Body of pancreas (tissue), 4 donors: ENCODE results near the gene NTN5. TPM values are rescaled to one million over a fixed set of nuclear protein-coding genes. Genes with fewer than 3 reads are reported as not detected.
A peak's percentile ranks its signal among the peaks of the same experiment; 100 is the strongest.

Experiments used
- ATAC-seq: fragments of 150-250 bp; one replicate; pipeline ENCODE4 v1.9.1; 2016
- DNase-seq, 4 donors: peaks; one replicate each; pipeline ENCODE4 v3.0.0-alpha.2; 2019
- H3K27ac ChIP-seq, 4 donors: fragments of 200-600 bp; sonication (generic); 1 replicate in 3 of 4; 2 replicates in 1 of 4; pipeline versions ENCODE4 v1.5.1 to v1.6.1; 2016 to 2019; ENCODE audit warnings: mild to moderate bottlenecking in 1 of 4, mixed read lengths in 1 of 4, moderate library complexity in 1 of 4
- H3K27me3 ChIP-seq, 2 donors: fragments of 200-600 bp; sonication (generic); one replicate each; pipeline ENCODE4 v1.6.0; 2016; ENCODE audit warnings: mild to moderate bottlenecking in 1 of 2
- H3K36me3 ChIP-seq, 2 donors: fragments of 200-600 bp; sonication (generic); replicated peaks in 1 of 2; 2 replicates each; pipeline ENCODE4 v1.5.1; 2016; ENCODE audit warnings: low read depth in 2 of 2; ENCODE audit not compliant: insufficient read depth in 1 of 2
- H3K4me1 ChIP-seq: fragments of 200-600 bp; sonication (generic); one replicate; pipeline ENCODE4 v1.6.0; 2016
- H3K4me3 ChIP-seq, 2 donors: fragments of 200-600 bp; sonication (generic); 1 replicate in 1 of 2; 2 replicates in 1 of 2; pipeline ENCODE4 v1.5.1; 2016 to 2019
- H3K9me3 ChIP-seq, 3 donors: fragments of 200-600 bp; sonication (generic); 1 replicate in 2 of 3; 2 replicates in 1 of 3; pipeline ENCODE4 v1.5.1; 2016
- CTCF ChIP-seq, 7 experiments: fragments of 450-650 bp in 4 of 7; fragments of 200-600 bp in 3 of 7; sonication (generic) in 3 of 7; IDR thresholded peaks; one replicate each; pipeline ENCODE4 v1.5.1; 2016 to 2019; ENCODE audit warnings: antibody characterized with exemption in 7 of 7
- POLR2A ChIP-seq, 3 donors: fragments of 450-650 bp; IDR thresholded peaks; one replicate each; pipeline ENCODE4 v1.6.1; 2016; ENCODE audit warnings: antibody characterized with exemption in 3 of 3, mild to moderate bottlenecking in 2 of 3
- WGBS, 2 donors: methylation state at CpG; one replicate each; pipeline ENCODE4 v1.1.5; 2017; 5-methylcytosine and 5-hydroxymethylcytosine counted together
- intact Hi-C: fragments of 100-400 bp; cut with DNase I; formaldehyde crosslinking; loops from one replicate; pipeline ENCODE4 v1.15.1; 2023
- total RNA-seq, 2 donors: library from RNA; depleted of rRNA; stranded (reverse); fragments of >200 nt; gene quantifications; one replicate each; pipeline ENCODE4 v1.1.0, GENCODE V29; 2016

NTN5 gene
- total RNA-seq, 2 donors from 2014 or later, result not detected

GRCh38 chr19:48644355-48644754 lies 28.5 kb downstream of the NTN5 start:
- Histone ChIP-seq H3K4me3 (no peak overlapping the region), H3K27ac (no peak overlapping the region), H3K4me1 (peaks cover 31% of the 10 kb centered on the region), H3K27me3 (no peaks in the 10 kb centered on the region), H3K9me3 (no peaks in the 10 kb centered on the region), H3K36me3 (no peaks in the 10 kb centered on the region)
- ATAC-seq (no peak), DNase-seq (no peak)
- TF ChIP-seq POLR2A (IDR thresholded peaks at IDR 0.05) (no peak), CTCF (IDR thresholded peaks at IDR 0.05) (no peak)
- intact Hi-C loops, result no loop called here
- 62 to 71% methylated on average over 3 to 4 of the region's 4 CpGs for WGBS, 2 donors

GRCh38 chr19:48642862-48643261 lies 30.0 kb downstream of the NTN5 start:
- TF ChIP-seq POLR2A (IDR thresholded peaks at IDR 0.05) (no peak), CTCF (IDR thresholded peaks at IDR 0.05) (no peak)
- Histone ChIP-seq H3K4me3 (no peak overlapping the region), H3K27ac (no peak overlapping the region), H3K27me3 (no peaks in the 10 kb centered on the region), H3K36me3 (no peaks in the 10 kb centered on the region), H3K9me3 (no peaks in the 10 kb centered on the region), H3K4me1 (peaks cover 40% of the 10 kb centered on the region)
- no peak for ATAC-seq
- 78 to 89% methylated on average over 5 of the region's 5 CpGs for WGBS, 2 donors
- intact Hi-C loops, result no loop called here
- DNase-seq, result no peak

- Histone ChIP-seq H3K27me3 (no peaks in the 10 kb centered on the region), H3K9me3 (no peaks in the 10 kb centered on the region), H3K36me3 (no peaks in the 10 kb centered on the region), H3K27ac (no peak overlapping the region), H3K4me3 (no peak overlapping the region), H3K4me1 (peaks cover 40% of the 10 kb centered on the region)
- no peak for ATAC-seq
- intact Hi-C loops, result no loop called here
- TF ChIP-seq CTCF (IDR thresholded peaks at IDR 0.05) (no peak), POLR2A (IDR thresholded peaks at IDR 0.05) (no peak)
- DNase-seq, result no peak
- WGBS, 2 donors, result 92% methylated on average over 2 of the region's 2 CpGs
Observed at GRCh38 chr19:48641850-48642249, 31.0 kb downstream of the NTN5 start.

GRCh38 chr19:48639483-48640375 lies 33.1 kb downstream of the NTN5 start:
- WGBS, 2 donors, result 63 to 74% methylated on average over 25 to 33 of the region's 33 CpGs
- Histone ChIP-seq H3K27me3 (no peaks in the 10 kb centered on the region), H3K4me1 (peaks cover 28% of the 10 kb centered on the region), H3K36me3 (no peaks in the 10 kb centered on the region), H3K9me3 (no peaks in the 10 kb centered on the region), H3K4me3 (no peak overlapping the region), H3K27ac (peak overlapping the region in 1 of 4 donors; percentile 14)
- peak in 2 of 4 donors; percentile 20 to 26 for DNase-seq
- intact Hi-C loops, result no loop called here
- no peak for TF ChIP-seq CTCF (IDR thresholded peaks at IDR 0.05)
- no peak for TF ChIP-seq POLR2A (IDR thresholded peaks at IDR 0.05)
- ATAC-seq, result no peak
